Right lobe of liver (tissue), 6 donors: ENCODE results near the gene TXNDC8. TPM values are rescaled to one million over a fixed set of nuclear protein-coding genes. Genes with fewer than 3 reads are reported as not detected.

ENCODE experiments used
- ATAC-seq, 4 donors: fragments of 200-7000 bp; cut with Tn5 transposase; one replicate each; pipeline ENCODE4 v1.9.1; 2020; ENCODE audit warnings: mild to moderate bottlenecking in 4 of 4, moderate library complexity in 4 of 4
- DNase-seq, 3 donors: peaks; one replicate each; pipeline ENCODE4 v3.0.0-alpha.2; 2020
- H3K27ac ChIP-seq, 3 donors: fragments of 200-600 bp; one replicate each; pipeline ENCODE4 v1.8.0; 2022
- H3K27me3 ChIP-seq, 2 donors: fragments of 200-600 bp; one replicate each; pipeline ENCODE4 v1.8.0; 2022
- H3K36me3 ChIP-seq, 4 donors: fragments of 200-600 bp; sonication (generic) in 1 of 4; one replicate each; pipeline versions ENCODE4 v1.5.1 to v1.8.0; 2017 to 2022; ENCODE audit warnings: control low read depth in 1 of 4
- H3K4me1 ChIP-seq, 4 donors: fragments of 200-600 bp; sonication (generic) in 1 of 4; one replicate each; pipeline versions ENCODE4 v1.5.1 to v1.8.0; 2017 to 2022; ENCODE audit warnings: control low read depth in 1 of 4
- H3K4me3 ChIP-seq, 3 donors: fragments of 200-600 bp; one replicate each; pipeline ENCODE4 v1.8.0; 2022
- H3K9me3 ChIP-seq, 4 donors: fragments of 200-600 bp; sonication (generic) in 1 of 4; one replicate each; pipeline versions ENCODE4 v1.5.1 to v1.8.0; 2017 to 2022; ENCODE audit warnings: control low read depth in 1 of 4
- POLR2A ChIP-seq: fragments of 450-650 bp; IDR thresholded peaks from one replicate; pipeline ENCODE4 v1.6.1; 2017; ENCODE audit warnings: antibody characterized with exemption, mild to moderate bottlenecking
- WGBS: methylation state at CpG from one replicate; pipeline ENCODE4 v1.1.6; 2018; ENCODE audit warnings: low coverage, low lambda C conversion rate; ENCODE audit not compliant: insufficient coverage; ENCODE audit errors: missing lambda C conversion rate; 5-methylcytosine and 5-hydroxymethylcytosine counted together
- intact Hi-C, 2 donors: fragments of 100-400 bp; cut with DNase I; formaldehyde crosslinking; loops; one replicate each; pipeline versions ENCODE4 v1.11.2 to v1.14.1; 2022
- total RNA-seq, 6 experiments: library from RNA; depleted of rRNA in 2 of 6; stranded (reverse); fragments of >200 nt in 2 of 6; fragmentation: NEBNext Ultra II Directional in 3 of 6; extraction: Animal tissue kit (Norgen Biotek cat#: 25700) in 3 of 6; gene quantifications; one replicate each; pipeline versions ENCODE4 v1.1.0 to v1.2.4, GENCODE V29; 2016 to 2023
- TF ChIP-seq, protein P1 (sequence below), 4 donors: fragments of 200-600 bp in 3 of 4; fragments of 450-650 bp in 1 of 4; IDR thresholded peaks; one replicate each; pipeline versions ENCODE4 v1.5.1 to v1.8.0; 2016 to 2022; ENCODE audit warnings: antibody characterized with exemption in 4 of 4, mild to moderate bottlenecking in 2 of 4
- donor health status: DM: no; HTN: yes; CAD: no.
- donor health status: DM: no; HTN: no; CAD: no.
- donor health status: DM: no; HTN: no; CAD: no.
- donor health status: DM: no; HTN: yes; CAD: no.
- donor health status: DM: no; HTN: yes; CAD: no.

TXNDC8 gene
- total RNA-seq, 6 experiments from 2014 or later, result not detected

- TF ChIP-seq, protein P1, sequence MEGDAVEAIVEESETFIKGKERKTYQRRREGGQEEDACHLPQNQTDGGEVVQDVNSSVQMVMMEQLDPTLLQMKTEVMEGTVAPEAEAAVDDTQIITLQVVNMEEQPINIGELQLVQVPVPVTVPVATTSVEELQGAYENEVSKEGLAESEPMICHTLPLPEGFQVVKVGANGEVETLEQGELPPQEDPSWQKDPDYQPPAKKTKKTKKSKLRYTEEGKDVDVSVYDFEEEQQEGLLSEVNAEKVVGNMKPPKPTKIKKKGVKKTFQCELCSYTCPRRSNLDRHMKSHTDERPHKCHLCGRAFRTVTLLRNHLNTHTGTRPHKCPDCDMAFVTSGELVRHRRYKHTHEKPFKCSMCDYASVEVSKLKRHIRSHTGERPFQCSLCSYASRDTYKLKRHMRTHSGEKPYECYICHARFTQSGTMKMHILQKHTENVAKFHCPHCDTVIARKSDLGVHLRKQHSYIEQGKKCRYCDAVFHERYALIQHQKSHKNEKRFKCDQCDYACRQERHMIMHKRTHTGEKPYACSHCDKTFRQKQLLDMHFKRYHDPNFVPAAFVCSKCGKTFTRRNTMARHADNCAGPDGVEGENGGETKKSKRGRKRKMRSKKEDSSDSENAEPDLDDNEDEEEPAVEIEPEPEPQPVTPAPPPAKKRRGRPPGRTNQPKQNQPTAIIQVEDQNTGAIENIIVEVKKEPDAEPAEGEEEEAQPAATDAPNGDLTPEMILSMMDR (IDR thresholded peaks at IDR 0.05), result no peak
- no peak for TF ChIP-seq POLR2A
- H3K27ac ChIP-seq, result no peak overlapping the region
- H3K36me3 ChIP-seq, result no peaks in the 10 kb centered on the region
- no peaks in the 10 kb centered on the region for H3K27me3 ChIP-seq
- ATAC-seq (no peak), DNase-seq (no peak)
- no peak overlapping the region for H3K4me3 ChIP-seq
- WGBS, result 25% methylated on average over 1 of the region's 1 CpG
- intact Hi-C loops, result no loop called here
- no peaks in the 10 kb centered on the region for H3K4me1 ChIP-seq
- no peaks in the 10 kb centered on the region for H3K9me3 ChIP-seq
These were observed 30.5 kb downstream of the TXNDC8 start for GRCh38 chr9:110307191-110307590.

GRCh38 chr9:110303133-110303532 lies 34.5 kb downstream of the TXNDC8 start:
- Histone ChIP-seq H3K27me3 (no peaks in the 10 kb centered on the region), H3K4me3 (no peak overlapping the region), H3K36me3 (no peaks in the 10 kb centered on the region), H3K9me3 (no peaks in the 10 kb centered on the region), H3K4me1 (no peaks in the 10 kb centered on the region), H3K27ac (no peak overlapping the region)
- no peak for TF ChIP-seq POLR2A
- TF ChIP-seq, protein P1 (IDR thresholded peaks at IDR 0.05), result no peak
- WGBS, result 60% methylated on average over 1 of the region's 1 CpG
- DNase-seq (no peak), ATAC-seq (peak in 3 of 4 donors; percentile 59 to 76 (median 66))
- intact Hi-C loops, result no loop called here

GRCh38 chr9:110298043-110298605 lies 39.5 kb downstream of the TXNDC8 start:
- 46% methylated on average over 2 of the region's 2 CpGs for WGBS
- ATAC-seq (no peak), DNase-seq (no peak)
- Histone ChIP-seq H3K36me3 (no peaks in the 10 kb centered on the region), H3K9me3 (no peaks in the 10 kb centered on the region), H3K27me3 (no peaks in the 10 kb centered on the region), H3K27ac (no peak overlapping the region), H3K4me3 (no peak overlapping the region), H3K4me1 (no peaks in the 10 kb centered on the region)
- no peak for TF ChIP-seq POLR2A
- TF ChIP-seq, protein P1 (IDR thresholded peaks at IDR 0.05), result no peak
- intact Hi-C loops, result no loop called here

GRCh38 chr9:110293248-110293647 lies 44.4 kb downstream of the TXNDC8 start:
- DNase-seq, result no peak
- no peaks in the 10 kb centered on the region for H3K36me3 ChIP-seq
- H3K4me3 ChIP-seq, result no peak overlapping the region
- H3K27ac ChIP-seq, result no peak overlapping the region
- intact Hi-C loops, result no loop called here
- no peak for TF ChIP-seq POLR2A
- TF ChIP-seq, protein P1 (IDR thresholded peaks at IDR 0.05), result no peak
- ATAC-seq, result no peak
- 100% methylated on average over 1 of the region's 1 CpG for WGBS
- H3K4me1 ChIP-seq, result no peaks in the 10 kb centered on the region
- H3K27me3 ChIP-seq, result no peaks in the 10 kb centered on the region
- H3K9me3 ChIP-seq, result no peaks in the 10 kb centered on the region
